ENCODE measurements around the gene RAB11FIP4.

- TF ChIP-seq, protein P1, sequence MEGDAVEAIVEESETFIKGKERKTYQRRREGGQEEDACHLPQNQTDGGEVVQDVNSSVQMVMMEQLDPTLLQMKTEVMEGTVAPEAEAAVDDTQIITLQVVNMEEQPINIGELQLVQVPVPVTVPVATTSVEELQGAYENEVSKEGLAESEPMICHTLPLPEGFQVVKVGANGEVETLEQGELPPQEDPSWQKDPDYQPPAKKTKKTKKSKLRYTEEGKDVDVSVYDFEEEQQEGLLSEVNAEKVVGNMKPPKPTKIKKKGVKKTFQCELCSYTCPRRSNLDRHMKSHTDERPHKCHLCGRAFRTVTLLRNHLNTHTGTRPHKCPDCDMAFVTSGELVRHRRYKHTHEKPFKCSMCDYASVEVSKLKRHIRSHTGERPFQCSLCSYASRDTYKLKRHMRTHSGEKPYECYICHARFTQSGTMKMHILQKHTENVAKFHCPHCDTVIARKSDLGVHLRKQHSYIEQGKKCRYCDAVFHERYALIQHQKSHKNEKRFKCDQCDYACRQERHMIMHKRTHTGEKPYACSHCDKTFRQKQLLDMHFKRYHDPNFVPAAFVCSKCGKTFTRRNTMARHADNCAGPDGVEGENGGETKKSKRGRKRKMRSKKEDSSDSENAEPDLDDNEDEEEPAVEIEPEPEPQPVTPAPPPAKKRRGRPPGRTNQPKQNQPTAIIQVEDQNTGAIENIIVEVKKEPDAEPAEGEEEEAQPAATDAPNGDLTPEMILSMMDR (IDR thresholded peaks at IDR 0.05): no peak
- no peak for TF ChIP-seq E2F4 (CRISPR knock-in tag; IDR thresholded peaks at IDR 0.05; ENCODE audit: borderline replicate concordance, low read depth)
- TF ChIP-seq MYBL2 (CRISPR knock-in tag; IDR thresholded peaks at IDR 0.05): no peak
- no peak for TF ChIP-seq PRDM15 (CRISPR knock-in tag; IDR thresholded peaks at IDR 0.05)
- no peak for TF ChIP-seq STAT6 (CRISPR knock-in tag; conservative IDR thresholded peaks at IDR 0.05; ENCODE audit: low read depth)
- TF ChIP-seq, protein P2, sequence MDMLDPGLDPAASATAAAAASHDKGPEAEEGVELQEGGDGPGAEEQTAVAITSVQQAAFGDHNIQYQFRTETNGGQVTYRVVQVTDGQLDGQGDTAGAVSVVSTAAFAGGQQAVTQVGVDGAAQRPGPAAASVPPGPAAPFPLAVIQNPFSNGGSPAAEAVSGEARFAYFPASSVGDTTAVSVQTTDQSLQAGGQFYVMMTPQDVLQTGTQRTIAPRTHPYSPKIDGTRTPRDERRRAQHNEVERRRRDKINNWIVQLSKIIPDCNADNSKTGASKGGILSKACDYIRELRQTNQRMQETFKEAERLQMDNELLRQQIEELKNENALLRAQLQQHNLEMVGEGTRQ (CRISPR knock-in tag; IDR thresholded peaks at IDR 0.05): no peak
- no peak for TF ChIP-seq KAT7 (CRISPR knock-in tag; IDR thresholded peaks at IDR 0.05; ENCODE audit: borderline replicate concordance)
- no peak for TF ChIP-seq CREB1 (CRISPR knock-in tag; IDR thresholded peaks at IDR 0.05)
- TF ChIP-seq, protein P3, sequence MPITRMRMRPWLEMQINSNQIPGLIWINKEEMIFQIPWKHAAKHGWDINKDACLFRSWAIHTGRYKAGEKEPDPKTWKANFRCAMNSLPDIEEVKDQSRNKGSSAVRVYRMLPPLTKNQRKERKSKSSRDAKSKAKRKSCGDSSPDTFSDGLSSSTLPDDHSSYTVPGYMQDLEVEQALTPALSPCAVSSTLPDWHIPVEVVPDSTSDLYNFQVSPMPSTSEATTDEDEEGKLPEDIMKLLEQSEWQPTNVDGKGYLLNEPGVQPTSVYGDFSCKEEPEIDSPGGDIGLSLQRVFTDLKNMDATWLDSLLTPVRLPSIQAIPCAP (CRISPR knock-in tag; IDR thresholded peaks at IDR 0.05): no peak
- TF ChIP-seq ZNF232 (CRISPR knock-in tag; IDR thresholded peaks at IDR 0.05): no peak
- no peak for TF ChIP-seq FOXK1 (CRISPR knock-in tag; IDR thresholded peaks at IDR 0.05)
- TF ChIP-seq SMAD4 (CRISPR knock-in tag; IDR thresholded peaks at IDR 0.05): no peak
- no peak for TF ChIP-seq SP1 (CRISPR knock-in tag; conservative IDR thresholded peaks at IDR 0.05)
- TF ChIP-seq AR (CRISPR knock-in tag; IDR thresholded peaks at IDR 0.05): no peak
Observed at GRCh38 chr17:31541559-31541958, 150.1 kb downstream of the RAB11FIP4 start.

All from WTC11 (cell line).